Activated B cell treated with CpG ODN at 0.5 μM for 24 hours (primary cell): ENCODE results near the gene COX18. TPM values are rescaled to one million over a fixed set of nuclear protein-coding genes. Genes with fewer than 3 reads are reported as not detected.

Experiments used
- ATAC-seq: fragments of 200-7000 bp; cut with Tn5 transposase; one replicate; pipeline ENCODE4 v1.10.0; 2021; ENCODE audit warnings: low read depth, mild to moderate bottlenecking, moderate library complexity
- CTCF ChIA-PET: fragments of 350-600 bp; sonication (Branson Sonifier 250); formaldehyde crosslinking; loops from one replicate; lab custom pipeline; 2021; ENCODE audit warnings: antibody characterized with exemption; lab: Charles Lee
- POLR2A ChIA-PET: fragments of 350-600 bp; sonication (Branson Sonifier 250); formaldehyde crosslinking; loops from one replicate; lab custom pipeline; 2021; ENCODE audit warnings: antibody characterized with exemption; lab: Charles Lee
- DNase-seq: peaks from one replicate; pipeline ENCODE4 v3.0.0; 2022
- H3K27ac Mint-ChIP-seq: one replicate; pipeline ENCODE4 v1.8.0; 2020; ENCODE audit warnings: mixed read lengths
- H3K27me3 Mint-ChIP-seq: one replicate; pipeline ENCODE4 v1.8.0; 2021; ENCODE audit warnings: mixed read lengths
- H3K36me3 Mint-ChIP-seq: one replicate; pipeline ENCODE4 v1.8.0; 2021; ENCODE audit warnings: low read depth, mixed read lengths
- H3K4me1 Mint-ChIP-seq: one replicate; pipeline ENCODE4 v1.8.0; 2021; ENCODE audit warnings: mixed read lengths
- H3K4me3 Mint-ChIP-seq: one replicate; pipeline ENCODE4 v1.8.0; 2020; ENCODE audit warnings: mild to moderate bottlenecking, mixed read lengths
- H3K9me3 Mint-ChIP-seq: one replicate; pipeline ENCODE4 v1.8.0; 2020; ENCODE audit warnings: mixed read lengths
- intact Hi-C: fragments of 100-400 bp; cut with micrococcal nuclease; formaldehyde crosslinking; loops from one replicate; pipeline ENCODE4 v1.15.1; 2024
- total RNA-seq: library from RNA; stranded (reverse); gene quantifications from 2 replicates; pipeline ENCODE4 v1.2.3, GENCODE V29; 2022
- TF ChIP-seq, protein P1 (sequence below): fragments of 200-600 bp; IDR thresholded peaks from one replicate; pipeline ENCODE4 v1.8.0; 2022; ENCODE audit warnings: antibody characterized with exemption, mild to moderate bottlenecking

Gene COX18
- total RNA-seq, 1 donor from 2014 or later = 12.2 TPM

DNA sequence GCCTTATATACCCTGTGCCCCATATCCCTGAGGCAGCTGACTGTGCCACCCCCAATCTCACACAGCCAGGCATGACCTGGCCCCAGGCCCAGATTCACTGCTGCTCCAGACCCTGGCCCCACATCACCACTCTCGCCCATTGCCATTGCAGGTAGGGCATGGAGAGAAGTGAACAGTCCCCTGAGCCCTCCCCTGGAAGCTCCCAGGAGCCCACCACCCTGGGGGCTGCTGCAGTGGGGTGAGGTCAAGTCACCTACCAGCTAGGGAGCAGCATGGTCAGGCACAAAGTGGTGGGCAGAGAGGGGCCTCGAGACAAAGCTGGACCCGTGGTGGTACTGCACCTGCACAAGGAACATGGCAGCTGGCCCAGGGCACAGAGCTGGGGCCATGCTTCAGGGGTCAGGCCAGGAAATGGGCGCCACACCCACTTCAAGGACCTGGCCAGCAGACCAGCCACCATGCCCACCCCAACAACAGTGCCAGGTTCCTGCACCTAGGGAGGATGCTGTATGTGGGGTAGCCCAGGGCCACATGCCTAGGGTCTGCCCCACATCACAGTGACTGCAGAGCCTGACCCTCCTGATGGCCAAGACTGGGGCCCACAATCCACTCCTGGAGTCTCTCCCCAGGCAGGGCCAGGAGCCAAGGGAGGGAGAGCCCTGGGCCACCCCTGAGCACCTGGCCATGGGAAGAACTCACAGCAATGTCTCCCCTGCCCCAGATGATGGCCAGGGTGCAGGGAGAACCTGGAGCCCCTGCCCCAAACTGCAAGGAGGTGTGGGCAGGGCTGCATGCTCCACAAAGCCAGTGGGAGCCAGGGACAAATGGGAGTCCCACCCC is 58.5 kb downstream of the COX18 start:
- Mint-ChIP-seq H3K4me1 (peaks cover 7% of the 10 kb centered on the region), H3K4me3 (no peak overlapping the region), H3K27me3 (peaks cover 12% of the 10 kb centered on the region), H3K36me3 (no peaks in the 10 kb centered on the region), H3K27ac (no peak overlapping the region), H3K9me3 (peaks cover 8% of the 10 kb centered on the region)
- TF ChIP-seq, protein P1, sequence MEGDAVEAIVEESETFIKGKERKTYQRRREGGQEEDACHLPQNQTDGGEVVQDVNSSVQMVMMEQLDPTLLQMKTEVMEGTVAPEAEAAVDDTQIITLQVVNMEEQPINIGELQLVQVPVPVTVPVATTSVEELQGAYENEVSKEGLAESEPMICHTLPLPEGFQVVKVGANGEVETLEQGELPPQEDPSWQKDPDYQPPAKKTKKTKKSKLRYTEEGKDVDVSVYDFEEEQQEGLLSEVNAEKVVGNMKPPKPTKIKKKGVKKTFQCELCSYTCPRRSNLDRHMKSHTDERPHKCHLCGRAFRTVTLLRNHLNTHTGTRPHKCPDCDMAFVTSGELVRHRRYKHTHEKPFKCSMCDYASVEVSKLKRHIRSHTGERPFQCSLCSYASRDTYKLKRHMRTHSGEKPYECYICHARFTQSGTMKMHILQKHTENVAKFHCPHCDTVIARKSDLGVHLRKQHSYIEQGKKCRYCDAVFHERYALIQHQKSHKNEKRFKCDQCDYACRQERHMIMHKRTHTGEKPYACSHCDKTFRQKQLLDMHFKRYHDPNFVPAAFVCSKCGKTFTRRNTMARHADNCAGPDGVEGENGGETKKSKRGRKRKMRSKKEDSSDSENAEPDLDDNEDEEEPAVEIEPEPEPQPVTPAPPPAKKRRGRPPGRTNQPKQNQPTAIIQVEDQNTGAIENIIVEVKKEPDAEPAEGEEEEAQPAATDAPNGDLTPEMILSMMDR = no peak
- ATAC-seq (no peak), DNase-seq (no peak)
- ChIA-PET POLR2A (no interaction called here), CTCF (no interaction called here)
- intact Hi-C loops = no loop called here

DNA sequence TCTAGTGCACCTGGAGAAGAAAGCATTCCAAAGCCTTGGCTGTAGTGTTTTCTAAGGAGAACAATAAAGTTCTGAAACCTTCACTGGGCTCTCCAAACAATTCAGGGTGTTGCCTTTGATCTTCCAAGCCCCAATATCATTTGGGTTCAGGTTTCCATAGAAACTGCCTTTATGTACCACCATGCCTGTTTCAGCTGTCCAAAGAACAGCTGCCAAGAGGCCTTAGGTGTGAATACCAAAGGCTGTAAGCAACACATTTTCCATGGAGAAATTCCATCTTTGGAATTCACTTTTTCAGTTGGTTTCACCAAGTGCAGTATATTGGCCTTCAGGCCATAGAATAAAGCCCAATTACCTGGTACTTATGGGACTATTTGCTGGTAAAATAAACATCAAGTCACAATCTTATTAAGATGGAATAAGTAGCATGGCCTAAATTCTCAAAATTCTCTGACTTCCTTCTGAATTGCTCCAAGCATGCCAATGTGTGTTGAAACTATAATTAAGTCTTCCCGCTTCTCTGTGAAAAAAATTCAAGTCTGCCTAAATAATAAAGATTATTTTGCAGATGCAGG is 61.9 kb downstream of the COX18 start:
- Mint-ChIP-seq H3K4me1 (peaks cover 8% of the 10 kb centered on the region), H3K9me3 (peaks cover 8% of the 10 kb centered on the region), H3K4me3 (no peak overlapping the region), H3K36me3 (no peaks in the 10 kb centered on the region), H3K27me3 (peaks cover 17% of the 10 kb centered on the region), H3K27ac (no peak overlapping the region)
- ChIA-PET CTCF (no interaction called here), POLR2A (no interaction called here)
- TF ChIP-seq, protein P1 = no peak
- intact Hi-C loops = no loop called here
- no peak for DNase-seq
- no peak for ATAC-seq

DNA sequence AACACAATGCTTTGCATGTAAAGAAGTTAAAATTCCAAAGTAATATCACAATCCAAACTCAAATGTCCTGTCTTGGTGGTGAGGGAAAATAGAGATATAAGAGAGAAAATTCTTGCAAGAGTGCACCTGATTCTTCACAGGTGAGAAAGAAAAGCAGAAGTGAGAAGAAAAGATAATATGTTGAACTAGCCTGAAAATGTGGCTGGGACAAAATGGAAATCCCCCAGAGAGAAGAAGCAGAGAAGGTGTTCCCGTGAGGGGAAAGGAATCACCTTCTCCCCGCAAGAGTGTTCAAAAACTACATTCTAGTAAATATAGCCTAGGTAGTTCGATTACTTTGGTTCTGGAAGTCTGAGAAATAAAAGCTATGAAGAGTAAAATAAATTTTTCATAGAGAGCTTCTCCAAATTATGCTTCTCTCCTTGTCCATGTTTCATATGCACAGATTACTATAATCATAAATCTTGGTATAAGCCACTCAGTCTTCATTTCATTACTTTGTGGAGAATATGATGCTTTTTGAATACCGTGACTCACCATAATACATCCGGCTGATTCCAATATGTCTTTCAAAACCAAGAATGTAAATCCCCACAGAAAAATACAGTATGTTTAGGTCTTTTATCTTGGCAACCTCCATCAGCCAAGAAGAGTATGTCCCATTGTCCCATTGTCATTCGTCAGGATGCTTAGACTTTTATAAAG is 63.1 kb downstream of the COX18 start:
- H3K4me1 Mint-ChIP-seq = peaks cover 8% of the 10 kb centered on the region
- DNase-seq (no peak), ATAC-seq (no peak)
- POLR2A ChIA-PET = no interaction called here
- no peaks in the 10 kb centered on the region for H3K36me3 Mint-ChIP-seq
- no peak overlapping the region for H3K4me3 Mint-ChIP-seq
- H3K9me3 Mint-ChIP-seq = peaks cover 6% of the 10 kb centered on the region
- H3K27ac Mint-ChIP-seq = no peak overlapping the region
- TF ChIP-seq, protein P1 = no peak
- CTCF ChIA-PET = no interaction called here
- intact Hi-C loops = no loop called here
- peaks cover 15% of the 10 kb centered on the region for H3K27me3 Mint-ChIP-seq

DNA sequence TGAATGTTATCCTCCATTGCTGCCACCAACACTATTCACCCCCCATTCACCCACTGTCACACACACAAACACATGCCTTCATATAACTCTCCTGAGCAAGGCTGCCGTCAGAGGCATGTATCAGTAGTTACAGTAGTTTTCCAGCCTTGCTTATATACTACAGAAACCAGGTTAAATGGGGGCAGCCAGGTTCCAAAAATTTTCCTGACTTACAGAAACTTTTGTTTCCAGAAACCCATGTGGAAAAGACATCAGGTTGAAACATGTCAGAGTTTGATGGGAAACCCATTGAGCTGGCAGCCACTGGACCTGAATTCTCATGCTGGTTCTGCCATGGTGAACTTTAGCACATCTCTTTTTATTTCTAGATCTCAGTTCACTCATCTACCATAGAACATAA is 64.0 kb downstream of the COX18 start:
- no peak overlapping the region for H3K27ac Mint-ChIP-seq
- H3K27me3 Mint-ChIP-seq = peaks cover 17% of the 10 kb centered on the region
- H3K4me3 Mint-ChIP-seq = no peak overlapping the region
- no peaks in the 10 kb centered on the region for H3K36me3 Mint-ChIP-seq
- intact Hi-C loops = no loop called here
- POLR2A ChIA-PET = no interaction called here
- TF ChIP-seq, protein P1 = no peak
- no peak for DNase-seq
- CTCF ChIA-PET = no interaction called here
- no peak for ATAC-seq
- peaks cover 8% of the 10 kb centered on the region for H3K4me1 Mint-ChIP-seq
- peaks cover 6% of the 10 kb centered on the region for H3K9me3 Mint-ChIP-seq

Other genes with a start within 250 kb of the COX18 start
- 54.1 and 61.4 TPM in 2 replicates for gene ANKRD17, start 189.1 kb upstream of the COX18 start, total RNA-seq